Choroid plexus epithelial cell (primary cell): ENCODE results near the gene SLC16A3.
"Not testable (repeated sequence)": the region's sequence is repeated elsewhere in the genome, so short reads cannot be mapped to it uniquely, and the experiment has no call there.

Source experiments
- DNase-seq: peaks from one replicate; pipeline ENCODE4 v3.0.0-alpha.2; 2010; ENCODE audit warnings: low read depth
- H3K4me3 ChIP-seq: 2 replicates; pipeline ENCODE4 v1.5.1; 2011; ENCODE audit warnings: low read depth, mild to moderate bottlenecking, control low read depth, low read length, moderate library complexity
- CTCF ChIP-seq: conservative IDR thresholded peaks from 2 replicates; pipeline ENCODE4 v1.5.1; 2011; ENCODE audit warnings: low read depth, mild to moderate bottlenecking, control low read depth, inconsistent platforms, low read length, moderate library complexity

The SLC16A3 gene

GRCh38 chr17:82253179-82253544 is 24.3 kb downstream of the SLC16A3 start:
- no peak for TF ChIP-seq CTCF
- no peak overlapping the region for H3K4me3 ChIP-seq
- DNase-seq = no peak

DNA sequence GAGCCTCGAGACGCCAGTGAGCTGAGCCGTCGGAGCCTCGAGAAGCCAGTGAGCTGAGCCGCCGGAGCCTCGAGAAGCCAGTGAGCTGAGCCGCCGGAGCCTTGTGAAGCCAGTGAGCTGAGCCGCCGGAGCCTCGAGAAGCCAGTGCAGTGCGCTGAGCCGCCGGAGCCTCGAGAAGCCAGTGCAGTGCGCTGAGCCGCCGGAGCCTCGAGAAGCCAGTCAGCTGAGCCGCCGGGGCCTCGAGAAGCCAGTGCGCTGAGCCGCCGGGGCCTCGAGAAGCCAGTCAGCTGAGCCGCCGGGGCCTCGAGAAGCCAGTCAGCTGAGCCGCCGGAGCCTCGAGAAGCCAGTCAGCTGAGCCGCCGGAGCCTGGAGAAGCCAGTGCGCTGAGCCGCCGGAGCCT is 25.3 kb downstream of the SLC16A3 start:
- not testable (repeated sequence) for DNase-seq, H3K4me3 ChIP-seq

GRCh38 chr17:82254746-82255145 is 25.9 kb downstream of the SLC16A3 start:
- not testable (repeated sequence) for DNase-seq, H3K4me3 ChIP-seq

DNA sequence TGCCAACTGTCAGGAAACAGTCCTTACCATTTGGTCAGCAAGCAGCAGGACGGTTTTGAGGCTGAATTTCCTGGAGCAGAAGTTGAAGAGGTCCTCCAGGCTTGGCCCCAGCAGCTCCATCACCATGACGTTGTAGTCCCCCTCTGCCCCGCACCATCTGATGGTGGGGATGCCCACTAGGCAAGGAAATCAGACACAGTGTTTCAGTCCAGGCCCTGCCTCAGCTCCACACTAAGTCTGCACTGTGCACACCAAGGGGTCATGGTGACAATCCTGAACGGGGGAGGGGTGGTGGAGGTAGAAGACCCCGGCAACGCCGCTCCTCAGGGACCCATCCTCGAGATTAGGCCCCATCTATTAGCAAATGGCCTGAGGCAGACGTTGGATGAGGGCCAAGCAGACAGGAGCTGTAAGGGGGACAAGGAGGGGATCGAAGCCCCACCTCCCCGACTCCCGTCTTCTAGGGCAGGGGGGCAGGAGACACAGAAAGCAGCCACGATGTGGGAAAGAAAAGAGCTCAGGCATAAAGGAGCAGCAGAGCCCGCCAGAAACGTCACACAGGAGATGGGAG is 26.6 kb downstream of the SLC16A3 start:
- TF ChIP-seq CTCF = no peak
- H3K4me3 ChIP-seq = no peak overlapping the region
- no peak for DNase-seq

- no peak overlapping the region for H3K4me3 ChIP-seq
- no peak for TF ChIP-seq CTCF
- no peak for DNase-seq
Observed at GRCh38 chr17:82256242-82256885, 27.5 kb downstream of the SLC16A3 start.

GRCh38 chr17:82257473-82257872 is 28.6 kb downstream of the SLC16A3 start:
- no peak overlapping the region for H3K4me3 ChIP-seq
- DNase-seq = peak; percentile 76
- peak; percentile 8 for TF ChIP-seq CTCF

- DNase-seq = no peak
- TF ChIP-seq CTCF = no peak
- no peak overlapping the region for H3K4me3 ChIP-seq
Observed at GRCh38 chr17:82258555-82258954, 29.7 kb downstream of the SLC16A3 start.

GRCh38 chr17:82259972-82260961 is 31.4 kb downstream of the SLC16A3 start:
- H3K4me3 ChIP-seq, DNase-seq: not testable (repeated sequence)
